Epidermal melanocyte (primary cell): ENCODE data around the gene SPRED3.
A peak's percentile ranks its signal among the peaks of the same experiment; 100 is the strongest.
"Not testable (repeated sequence)": the region's sequence is repeated elsewhere in the genome, so short reads cannot be mapped to it uniquely, and the experiment has no call there.

ENCODE experiments used
- DNase-seq: peaks from one replicate; pipeline ENCODE4 v3.0.0; 2011; ENCODE audit warnings: low spot score; ENCODE audit not compliant: insufficient read length

The SPRED3 gene

GRCh38 chr19:38417146-38417543 is 28.6 kb downstream of the SPRED3 start:
- no peak for DNase-seq

- no peak for DNase-seq
These were observed 29.3 kb downstream of the SPRED3 start for GRCh38 chr19:38417544-38418506.

- DNase-seq = no peak
These were observed 32.4 kb downstream of the SPRED3 start for GRCh38 chr19:38420935-38421334.

- DNase-seq = no peak
These were observed 33.4 kb downstream of the SPRED3 start for GRCh38 chr19:38421856-38422255.

GRCh38 chr19:38422438-38422837 is 33.9 kb downstream of the SPRED3 start:
- DNase-seq = no peak

DNA sequence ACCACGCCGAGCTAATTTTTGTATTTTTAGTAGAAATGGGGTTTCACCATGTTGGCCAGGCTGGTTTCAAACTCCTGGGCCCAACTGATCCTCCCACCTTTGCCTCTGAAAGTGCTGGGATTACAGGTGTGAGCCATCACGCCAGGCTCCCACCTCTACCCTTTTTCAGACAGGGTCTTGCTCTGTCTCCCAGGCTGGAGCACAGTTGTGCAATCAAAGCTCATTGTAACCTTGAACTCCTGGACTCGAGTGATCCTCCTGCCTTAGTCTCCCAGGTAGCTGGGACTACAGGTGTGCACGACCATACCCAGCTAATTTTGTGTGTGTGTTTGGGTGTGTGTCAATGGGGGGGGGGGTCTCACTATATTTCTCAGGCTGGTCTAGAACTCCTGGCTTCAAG is 35.8 kb downstream of the SPRED3 start:
- DNase-seq = no peak

- no peak for DNase-seq
These were observed 36.8 kb downstream of the SPRED3 start for GRCh38 chr19:38425222-38425809.

- no peak for DNase-seq
These were observed 37.4 kb downstream of the SPRED3 start, which contains the start of gene RASGRP4 for GRCh38 chr19:38425810-38426466. Gene RASGRP4, minus strand, starts transcription at chr19:38426219. Its CDS starts 128 bp downstream, at chr19:38426091.

GRCh38 chr19:38427035-38427677 is 38.7 kb downstream of the SPRED3 start:
- DNase-seq = not testable (repeated sequence)

GRCh38 chr19:38429055-38429810 is 40.7 kb downstream of the SPRED3 start:
- DNase-seq = no peak

DNA sequence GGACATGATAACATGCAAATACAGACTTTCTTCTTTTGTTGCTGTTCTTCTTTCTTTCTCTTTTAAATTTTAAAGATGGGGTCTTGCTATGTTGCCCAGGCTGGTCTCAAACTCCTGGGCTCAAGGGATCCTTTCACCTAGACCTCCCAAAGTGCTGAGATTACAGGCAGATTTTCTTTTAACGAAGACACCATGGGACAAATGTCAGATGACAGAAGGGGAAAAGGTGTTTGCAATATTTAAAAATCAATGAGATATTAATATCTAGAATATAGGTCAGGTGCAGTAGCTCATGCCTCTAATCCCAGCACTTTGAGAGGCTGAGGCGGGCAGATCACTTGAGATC is 41.3 kb downstream of the SPRED3 start:
- no peak for DNase-seq

- no peak for DNase-seq
These were observed 42.4 kb downstream of the SPRED3 start for GRCh38 chr19:38430931-38431330.

DNA sequence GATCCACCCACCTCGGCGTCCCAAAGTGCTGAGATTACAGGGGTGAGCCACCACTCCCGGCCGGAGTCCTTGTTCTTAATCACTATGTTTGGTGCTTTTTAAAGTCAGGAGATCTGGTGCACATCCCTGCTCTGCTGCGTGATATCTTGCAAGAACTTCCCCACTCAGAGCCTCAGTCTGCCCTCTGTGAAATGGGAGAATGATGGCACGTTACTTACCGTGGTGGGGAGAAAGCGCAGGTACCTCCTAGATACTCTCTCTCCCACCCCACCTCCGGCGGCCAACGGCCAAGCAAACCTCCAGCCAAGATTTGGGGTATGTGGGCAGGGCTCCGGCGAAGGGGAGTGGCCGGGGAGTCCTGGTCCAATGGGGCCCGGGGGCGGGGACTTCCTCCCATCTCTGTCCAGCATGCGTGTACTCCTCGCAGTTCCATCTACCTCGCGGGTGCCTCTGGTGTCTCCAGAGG is 44.8 kb downstream of the SPRED3 start, which contains the start of gene RYR1:
Gene RYR1, plus strand, starts transcription at position 424 of the 466 bp plus-strand sequence. CDS start 139 bp downstream, outside the sequence.
- peak; percentile 46 for DNase-seq

GRCh38 chr19:38434549-38435051 is 46.1 kb downstream of the SPRED3 start:
- DNase-seq = no peak

GRCh38 chr19:38437295-38437694 is 48.8 kb downstream of the SPRED3 start:
- no peak for DNase-seq

- no peak for DNase-seq
These were observed 49.4 kb downstream of the SPRED3 start for GRCh38 chr19:38437917-38438316.

GRCh38 chr19:38440592-38440991 is 52.1 kb downstream of the SPRED3 start:
- DNase-seq = no peak

DNA sequence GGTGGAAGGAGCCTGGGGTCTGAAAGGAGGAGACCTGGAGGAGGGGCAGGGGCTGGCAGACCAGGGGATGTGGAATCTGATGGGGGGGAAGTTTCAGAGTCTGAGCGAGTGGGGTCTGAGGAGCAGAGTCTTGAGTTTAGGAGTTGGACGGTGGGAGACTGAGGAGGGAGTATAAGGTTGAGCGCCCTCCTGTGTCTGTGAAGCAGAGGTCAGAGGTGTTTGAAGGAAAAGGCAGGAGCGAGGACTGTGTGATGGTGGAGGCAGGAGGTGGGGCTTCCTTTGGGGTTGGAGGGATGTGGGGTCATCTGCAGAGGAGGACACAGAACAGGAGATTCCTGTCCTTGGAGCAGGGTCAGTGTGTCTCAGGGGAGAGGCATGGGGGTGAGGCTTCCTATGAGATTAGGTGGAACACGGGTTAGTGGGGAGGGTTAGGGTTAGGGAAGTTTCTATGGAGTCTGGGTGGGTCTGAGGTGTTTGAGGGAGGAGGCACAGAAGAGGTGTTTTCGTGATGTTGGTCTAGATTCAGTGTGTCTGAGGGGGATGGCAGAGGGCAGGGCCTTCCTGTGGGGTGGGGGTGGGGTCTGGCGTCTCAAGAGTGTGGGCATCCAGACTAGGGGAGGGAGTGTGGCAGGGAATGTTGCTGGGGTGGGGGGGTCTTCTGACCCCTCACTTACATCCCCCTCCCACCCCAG is 53.3 kb downstream of the SPRED3 start:
- DNase-seq = no peak

GRCh38 chr19:38442736-38443135 is 54.2 kb downstream of the SPRED3 start:
- no peak for DNase-seq

DNA sequence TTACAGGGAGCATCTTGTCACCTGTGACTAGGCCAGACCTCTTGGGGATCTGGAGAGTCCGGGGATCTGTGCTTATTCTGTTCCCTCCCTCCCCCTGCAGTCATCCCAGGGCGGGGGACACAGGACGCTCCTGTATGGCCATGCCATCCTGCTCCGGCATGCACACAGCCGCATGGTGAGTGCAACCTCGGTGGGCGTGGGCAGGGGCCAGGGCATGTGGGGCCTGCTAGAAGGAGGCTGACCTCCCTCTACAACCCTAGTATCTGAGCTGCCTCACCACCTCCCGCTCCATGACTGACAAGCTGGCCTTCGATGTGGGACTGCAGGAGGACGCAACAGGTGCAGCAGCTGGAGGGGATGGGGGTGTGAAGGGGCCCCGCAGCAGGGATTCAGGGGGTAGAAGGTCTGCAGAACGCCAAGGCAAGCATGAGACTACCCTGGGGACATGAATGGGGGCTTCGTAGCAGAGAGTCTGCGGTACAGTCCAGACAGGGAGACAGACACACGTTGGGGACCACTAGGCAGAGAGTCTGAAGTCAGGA is 55.0 kb downstream of the SPRED3 start:
- DNase-seq = no peak
